Lower leg skin (tissue), 4 donors: Measurements from ENCODE around the gene ZNF654. TPM values are rescaled to one million over a fixed set of nuclear protein-coding genes. Genes with fewer than 3 reads are reported as not detected.

Experiments
- DNase-seq, 2 donors: peaks; one replicate each; pipeline ENCODE4 v3.0.0-alpha.2; 2019; ENCODE audit warnings: low spot score in 2 of 2
- H3K4me3 ChIP-seq: fragments of 200-600 bp; sonication (generic); 2 replicates; pipeline ENCODE4 v1.5.1; 2017; ENCODE audit warnings: mild to moderate bottlenecking, low read depth; ENCODE audit not compliant: poor library complexity, severe bottlenecking
- POLR2A ChIP-seq, 2 donors: fragments of 450-650 bp; IDR thresholded peaks; one replicate each; pipeline ENCODE4 v1.6.1; 2016 to 2017; ENCODE audit warnings: antibody characterized with exemption in 2 of 2, mild to moderate bottlenecking in 1 of 2, moderate library complexity in 1 of 2
- WGBS, 2 donors: methylation state at CpG; one replicate each; pipeline ENCODE4 v1.1.5; 2018; 5-methylcytosine and 5-hydroxymethylcytosine counted together
- intact Hi-C: fragments of 100-400 bp; cut with DNase I; formaldehyde crosslinking; loops from one replicate; pipeline ENCODE4 v1.15.0; 2023; ENCODE audit warnings: low total_unique reads
- total RNA-seq, 4 donors: library from RNA; depleted of rRNA; stranded (reverse); fragments of >200 nt; gene quantifications; one replicate each; pipeline ENCODE4 v1.1.0, GENCODE V29; 2016
- TF ChIP-seq, protein P1 (sequence below), 3 donors: fragments of 450-650 bp; IDR thresholded peaks; one replicate each; pipeline ENCODE4 v1.5.1; 2016; ENCODE audit warnings: antibody characterized with exemption in 3 of 3, mild to moderate bottlenecking in 3 of 3, moderate library complexity in 2 of 3

Gene ZNF654
- total RNA-seq, 4 donors from 2014 or later, result 12.1 to 19.4 (median 16.3) TPM

DNA sequence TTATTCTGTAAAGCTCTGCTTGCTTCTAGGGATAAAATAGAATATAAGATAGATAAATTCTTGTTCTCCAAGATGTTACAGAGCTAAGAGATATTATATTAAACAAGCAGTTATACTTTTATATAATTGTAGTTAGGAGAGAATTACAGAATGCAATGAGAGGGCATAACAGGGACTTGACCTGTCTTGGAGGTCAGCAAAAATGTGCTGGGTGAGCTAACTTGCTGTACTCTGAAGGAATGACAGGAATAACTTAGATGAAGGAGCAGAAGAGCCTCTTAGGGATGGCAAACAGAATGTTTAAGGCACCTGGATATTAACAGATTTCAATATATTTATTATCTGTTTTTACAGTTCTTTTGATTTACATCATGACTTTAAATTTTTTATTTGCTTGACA lies 33.2 kb downstream of the ZNF654 start:
- no peak for TF ChIP-seq POLR2A (IDR thresholded peaks at IDR 0.05)
- TF ChIP-seq, protein P1, sequence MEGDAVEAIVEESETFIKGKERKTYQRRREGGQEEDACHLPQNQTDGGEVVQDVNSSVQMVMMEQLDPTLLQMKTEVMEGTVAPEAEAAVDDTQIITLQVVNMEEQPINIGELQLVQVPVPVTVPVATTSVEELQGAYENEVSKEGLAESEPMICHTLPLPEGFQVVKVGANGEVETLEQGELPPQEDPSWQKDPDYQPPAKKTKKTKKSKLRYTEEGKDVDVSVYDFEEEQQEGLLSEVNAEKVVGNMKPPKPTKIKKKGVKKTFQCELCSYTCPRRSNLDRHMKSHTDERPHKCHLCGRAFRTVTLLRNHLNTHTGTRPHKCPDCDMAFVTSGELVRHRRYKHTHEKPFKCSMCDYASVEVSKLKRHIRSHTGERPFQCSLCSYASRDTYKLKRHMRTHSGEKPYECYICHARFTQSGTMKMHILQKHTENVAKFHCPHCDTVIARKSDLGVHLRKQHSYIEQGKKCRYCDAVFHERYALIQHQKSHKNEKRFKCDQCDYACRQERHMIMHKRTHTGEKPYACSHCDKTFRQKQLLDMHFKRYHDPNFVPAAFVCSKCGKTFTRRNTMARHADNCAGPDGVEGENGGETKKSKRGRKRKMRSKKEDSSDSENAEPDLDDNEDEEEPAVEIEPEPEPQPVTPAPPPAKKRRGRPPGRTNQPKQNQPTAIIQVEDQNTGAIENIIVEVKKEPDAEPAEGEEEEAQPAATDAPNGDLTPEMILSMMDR (IDR thresholded peaks at IDR 0.05), result no peak
- intact Hi-C loops, result no loop called here
- no peak for DNase-seq
- H3K4me3 ChIP-seq, result no peak overlapping the region

DNA sequence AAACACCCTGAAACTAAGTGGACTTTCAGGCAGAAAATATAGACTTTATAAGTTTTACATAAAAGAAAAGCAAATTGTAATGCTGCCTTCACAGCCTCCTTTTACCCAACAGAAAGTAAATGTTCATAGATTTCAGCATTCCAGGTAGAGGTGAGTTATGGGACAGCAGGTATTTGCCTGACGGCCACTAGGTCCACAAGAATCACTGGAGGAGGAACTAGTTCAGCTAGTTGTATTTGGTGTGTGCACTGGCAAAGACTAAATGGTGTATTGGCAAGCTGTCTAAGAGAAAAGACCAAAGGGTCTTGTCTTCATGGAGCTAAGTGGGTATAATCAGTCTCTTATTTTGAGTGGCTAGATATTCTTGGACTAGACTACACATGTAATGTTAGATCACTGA lies 34.2 kb downstream of the ZNF654 start:
- intact Hi-C loops, result no loop called here
- WGBS, 2 donors, result 91 to 92% methylated on average over 1 of the region's 1 CpG
- TF ChIP-seq, protein P1 (IDR thresholded peaks at IDR 0.05), result no peak
- TF ChIP-seq POLR2A (IDR thresholded peaks at IDR 0.05), result no peak
- DNase-seq, result no peak
- H3K4me3 ChIP-seq, result no peak overlapping the region

DNA sequence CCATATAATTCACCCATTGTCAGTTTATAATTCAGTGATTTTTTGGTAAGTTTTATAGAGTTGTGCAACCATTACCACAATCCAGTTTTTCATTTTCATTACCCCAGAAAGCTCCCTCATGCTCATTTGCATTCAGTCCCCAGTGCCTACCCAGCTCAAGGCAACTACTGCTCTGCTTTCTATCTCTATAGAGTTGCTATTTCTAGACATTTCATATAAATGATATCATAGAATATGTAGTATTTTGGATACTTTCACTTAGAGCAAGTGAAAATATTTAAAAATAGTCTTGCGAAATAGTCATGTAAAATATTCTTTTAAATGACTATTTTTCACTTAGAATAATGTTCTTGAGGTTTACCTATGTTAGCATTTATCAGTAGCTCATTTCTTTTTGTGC lies 42.1 kb downstream of the ZNF654 start:
- DNase-seq, result no peak
- TF ChIP-seq, protein P1 (IDR thresholded peaks at IDR 0.05), result no peak
- no peak for TF ChIP-seq POLR2A (IDR thresholded peaks at IDR 0.05)
- intact Hi-C loops, result no loop called here
- H3K4me3 ChIP-seq, result no peak overlapping the region
- WGBS, 2 donors, result 97 to 98% methylated on average over 1 of the region's 1 CpG

DNA sequence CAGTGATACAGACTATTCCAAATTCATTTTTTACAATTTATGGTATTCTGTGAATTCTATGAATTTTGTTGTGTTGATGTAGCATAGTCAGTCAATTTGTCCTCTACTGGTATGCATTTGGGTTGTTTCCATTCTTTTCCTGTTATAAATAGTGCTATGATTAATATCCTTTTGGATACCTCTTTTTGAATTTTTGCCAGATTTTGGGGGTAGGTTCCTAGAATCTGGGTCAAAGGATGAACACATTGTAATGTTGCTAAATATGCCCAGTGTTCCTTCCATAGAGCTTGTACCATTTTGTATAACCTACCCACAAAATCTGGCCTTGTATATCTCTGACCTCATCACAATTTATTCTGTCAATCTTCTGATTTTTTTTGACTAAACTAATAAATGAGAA lies 46.3 kb downstream of the ZNF654 start:
- intact Hi-C loops, result no loop called here
- TF ChIP-seq POLR2A (IDR thresholded peaks at IDR 0.05), result no peak
- TF ChIP-seq, protein P1 (IDR thresholded peaks at IDR 0.05), result no peak
- no peak overlapping the region for H3K4me3 ChIP-seq
- DNase-seq, result no peak

DNA sequence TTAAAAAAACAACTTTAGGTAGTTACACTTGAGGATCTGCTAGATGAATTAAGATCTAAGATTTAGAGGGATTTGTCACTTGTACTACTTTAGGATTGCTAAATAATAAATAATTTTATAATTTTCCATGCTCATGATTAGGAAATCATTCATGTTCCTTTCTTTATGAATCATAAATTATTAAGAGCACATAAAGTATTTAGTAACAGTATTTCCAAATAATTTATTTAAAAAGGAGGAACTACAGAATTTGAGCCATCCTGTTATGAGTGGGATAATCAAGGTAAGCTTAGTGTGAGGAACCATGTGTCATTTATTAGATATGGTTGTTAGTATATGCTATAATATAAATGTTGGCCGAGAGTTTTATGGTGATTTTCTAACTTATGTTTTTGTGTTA lies 53.2 kb downstream of the ZNF654 start:
- DNase-seq, result no peak
- no peak overlapping the region for H3K4me3 ChIP-seq
- intact Hi-C loops, result no loop called here
- 95 to 100% methylated on average over 1 of the region's 1 CpG for WGBS, 2 donors
- TF ChIP-seq, protein P1 (IDR thresholded peaks at IDR 0.05), result no peak
- no peak for TF ChIP-seq POLR2A (IDR thresholded peaks at IDR 0.05)

DNA sequence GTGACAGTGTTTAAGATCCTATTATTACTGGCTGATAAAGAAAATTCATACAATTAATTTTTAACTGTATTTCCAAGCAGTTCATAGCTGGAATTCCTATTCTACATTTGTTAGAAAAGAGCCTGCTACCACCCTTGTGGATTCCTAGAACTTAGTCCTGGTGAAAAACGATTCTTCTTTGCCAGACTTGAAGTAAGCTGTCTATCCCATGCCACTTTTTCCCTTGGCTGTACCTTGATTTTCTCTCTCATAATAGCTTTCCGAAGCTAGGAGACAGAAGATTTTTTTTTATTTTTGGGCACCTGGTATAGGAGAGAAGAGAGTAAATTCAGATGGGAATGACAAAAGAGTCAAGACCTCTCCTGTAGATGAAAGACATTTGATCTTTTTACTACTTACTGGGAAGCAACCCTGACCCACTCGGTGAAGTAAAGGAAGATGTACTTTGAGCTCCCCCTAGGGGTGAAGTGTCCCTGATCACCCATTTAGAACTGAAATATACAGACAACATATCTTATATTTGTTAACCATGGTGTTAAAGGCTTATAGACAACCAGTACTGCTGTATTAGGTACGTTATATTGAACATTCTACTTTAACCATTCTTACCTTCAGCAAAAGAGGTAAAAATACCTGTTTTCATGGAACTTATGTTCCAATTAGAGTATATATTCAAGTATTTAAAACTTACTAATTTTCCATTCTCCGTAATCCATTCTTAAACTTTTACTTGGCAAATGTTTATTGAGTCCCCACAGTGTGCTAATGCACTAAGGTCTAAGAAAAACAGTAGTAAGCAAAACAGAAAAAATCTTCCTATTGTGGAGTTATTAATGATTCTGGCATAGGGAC lies 54.5 kb downstream of the ZNF654 start:
- H3K4me3 ChIP-seq, result no peak overlapping the region
- intact Hi-C loops, result no loop called here
- TF ChIP-seq, protein P1 (IDR thresholded peaks at IDR 0.05), result no peak
- no peak for TF ChIP-seq POLR2A (IDR thresholded peaks at IDR 0.05)
- WGBS, 2 donors, result 38 to 44% methylated on average over 5 of the region's 5 CpGs
- peak in 1 of 2 donors; percentile 63 for DNase-seq
